ENCODE data around the gene OSBPL10.
"Not testable (repeated sequence)": the region's sequence is repeated elsewhere in the genome, so short reads cannot be mapped to it uniquely, and the experiment has no call there.

GRCh38 chr3:31860642-31861041, 120.4 kb downstream of the OSBPL10 start:
- not testable (repeated sequence) for TF ChIP-seq CTCF (IDR thresholded peaks at IDR 0.05; ENCODE audit: insufficient read depth, low read depth, low read length); EZH2 (IDR thresholded peaks at IDR 0.05; ENCODE audit: insufficient read depth, low read length)

All from astrocyte (in vitro differentiated cells and primary cell).